GM21447 (cell line): ENCODE results near the gene RGS16.

ENCODE experiments used
- ATAC-seq: cut with Tn5 transposase; IDR thresholded peaks from one replicate; pipeline ENCODE4 v1.9.1; 2021; ENCODE audit not compliant: unreplicated experiment

The RGS16 gene

GRCh38 chr1:182587093-182587492 lies 17.1 kb downstream of the RGS16 start:
- ATAC-seq: no peak

DNA sequence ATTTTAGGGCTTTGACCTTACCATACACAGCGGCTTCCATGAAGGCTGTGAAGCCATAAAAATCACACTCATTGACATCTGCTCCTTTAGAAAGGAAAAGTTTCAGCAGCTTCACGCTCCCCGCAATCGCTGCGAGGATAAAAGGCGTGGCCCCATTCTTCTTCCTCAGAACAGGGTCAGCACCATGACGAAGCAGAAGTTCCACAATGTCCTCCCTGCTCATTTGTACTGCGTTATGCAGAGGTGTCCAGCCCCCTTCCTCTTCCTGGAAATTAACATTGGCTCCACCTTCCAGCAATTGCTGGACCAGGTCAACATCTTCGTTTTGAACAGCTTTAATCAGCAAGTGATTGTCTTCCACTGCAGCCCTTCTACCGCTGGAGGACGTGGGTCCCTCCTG lies 17.8 kb downstream of the RGS16 start:
- no peak for ATAC-seq

GRCh38 chr1:182584746-182585145 lies 19.4 kb downstream of the RGS16 start:
- ATAC-seq: no peak

DNA sequence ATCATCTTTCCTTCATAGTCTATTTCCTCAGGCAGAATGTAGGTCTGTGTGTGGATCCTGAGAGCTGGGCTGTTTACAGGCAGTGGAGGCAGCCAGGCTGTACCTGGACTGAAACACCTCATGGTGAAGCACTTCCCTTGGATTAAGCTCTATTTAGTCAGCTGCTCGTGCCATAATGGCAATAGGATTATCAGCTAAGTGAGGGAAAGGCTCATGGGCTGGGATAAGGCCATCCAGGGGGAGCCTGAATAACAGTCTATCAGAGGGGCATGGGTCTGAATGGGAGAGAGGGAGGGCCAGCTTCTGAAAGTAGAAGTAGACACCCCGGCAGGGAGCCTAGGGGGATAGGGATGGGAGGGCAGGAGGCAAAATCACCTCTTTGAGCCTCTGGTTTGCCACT lies 23.5 kb downstream of the RGS16 start:
- ATAC-seq: no peak

DNA sequence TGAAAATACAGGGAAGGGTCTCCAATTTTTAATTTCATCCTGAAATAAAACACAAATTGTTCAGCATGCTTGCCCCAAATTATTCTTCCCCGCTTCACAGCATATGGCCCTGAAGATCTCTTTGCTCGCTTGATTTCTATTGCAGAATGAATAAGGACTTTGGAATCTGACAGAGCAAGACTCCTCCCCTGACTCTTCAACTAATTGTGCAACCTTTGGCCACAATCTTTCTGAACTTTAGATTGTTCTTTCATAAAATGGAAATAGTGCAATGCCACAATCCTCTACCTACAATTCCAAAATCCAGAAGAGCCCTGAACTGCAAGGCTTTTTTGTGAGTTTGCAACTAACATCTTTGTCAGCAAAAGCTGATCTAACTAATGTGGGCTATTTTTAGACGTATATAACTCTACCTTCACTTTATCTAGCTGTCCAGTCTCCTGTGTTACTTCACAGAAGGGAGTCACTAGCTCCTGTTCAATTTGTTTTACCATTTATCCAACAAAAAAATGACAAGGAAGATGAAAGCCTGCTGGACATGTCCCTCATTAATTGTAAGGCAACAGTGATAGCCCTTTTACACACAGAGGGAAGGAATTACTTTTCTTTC lies 28.5 kb downstream of the RGS16 start:
- no peak for ATAC-seq

GRCh38 chr1:182574156-182574555 lies 30.0 kb downstream of the RGS16 start:
- ATAC-seq: no peak

- no peak for ATAC-seq
Observed at GRCh38 chr1:182570611-182570970, 33.6 kb downstream of the RGS16 start.

- no peak for ATAC-seq
Observed at GRCh38 chr1:182569939-182570610, 34.1 kb downstream of the RGS16 start.

GRCh38 chr1:182568647-182569284 lies 35.4 kb downstream of the RGS16 start:
- ATAC-seq: peak; percentile 57

GRCh38 chr1:182567629-182568028 lies 36.6 kb downstream of the RGS16 start:
- no peak for ATAC-seq

- no peak for ATAC-seq
Observed at GRCh38 chr1:182565537-182565936, 38.7 kb downstream of the RGS16 start.

DNA sequence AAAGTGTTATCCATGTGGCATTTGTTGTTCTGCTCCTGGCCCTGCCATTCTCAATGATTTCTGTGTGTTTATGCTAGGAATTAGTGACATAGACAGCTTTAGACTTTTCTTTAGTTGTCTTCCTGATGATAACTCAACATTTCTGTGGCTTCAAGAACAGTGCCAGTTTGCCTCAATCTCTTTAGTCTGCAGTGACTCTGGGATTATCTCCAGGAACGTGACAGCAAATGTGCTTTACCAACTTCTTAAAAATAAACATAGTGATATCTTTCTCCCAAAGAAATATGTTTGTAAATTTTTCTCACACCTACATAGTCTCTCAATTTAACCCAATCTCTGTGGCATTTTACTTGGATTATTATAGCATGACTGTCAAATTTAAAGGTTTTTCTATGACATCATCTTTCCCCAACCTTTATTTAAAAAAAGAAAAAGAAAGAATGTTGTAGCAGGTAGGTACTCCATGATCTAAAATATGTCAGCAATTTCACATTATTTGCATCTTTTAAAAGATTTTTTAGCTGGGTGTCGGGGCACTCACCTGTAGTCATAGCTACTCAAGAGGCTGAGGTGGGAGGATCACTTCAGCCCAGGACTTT lies 39.7 kb downstream of the RGS16 start:
- no peak for ATAC-seq

DNA sequence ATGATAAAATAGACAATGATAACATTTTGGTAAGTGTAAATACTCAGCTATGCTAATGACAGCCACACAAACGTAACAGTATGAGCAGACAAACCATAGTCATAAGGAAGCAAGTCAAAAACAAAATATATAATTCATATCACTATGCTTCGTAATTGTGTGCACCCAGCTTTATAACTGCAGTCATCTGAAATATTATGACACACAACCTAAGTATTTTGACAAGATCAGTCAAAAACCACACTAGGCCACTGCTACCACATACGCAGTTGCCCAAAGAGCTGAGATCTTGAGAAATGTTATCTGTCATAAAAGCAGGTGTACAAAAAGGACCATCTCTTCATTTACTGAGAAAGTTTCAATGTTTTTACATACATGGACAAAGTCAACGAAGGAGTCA lies 41.1 kb downstream of the RGS16 start:
- no peak for ATAC-seq

DNA sequence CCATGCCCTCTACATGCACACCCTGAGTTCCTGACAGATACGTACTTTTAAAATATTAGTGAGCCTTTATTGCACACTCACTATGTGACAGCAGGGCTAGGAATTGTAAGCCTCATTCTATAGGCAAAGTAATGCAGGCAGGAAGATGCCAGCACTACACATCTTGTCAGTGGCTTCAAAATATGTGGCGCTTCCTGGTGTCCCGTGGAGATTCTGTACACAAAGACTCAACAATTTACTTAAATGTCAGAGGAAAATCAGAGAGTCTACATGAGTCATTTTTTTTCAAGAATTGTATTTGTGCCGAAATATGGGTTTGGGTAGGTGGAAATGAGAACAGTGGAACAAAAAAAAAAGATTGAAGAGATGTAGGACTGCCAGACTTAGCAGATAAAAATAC lies 42.7 kb downstream of the RGS16 start:
- no peak for ATAC-seq

DNA sequence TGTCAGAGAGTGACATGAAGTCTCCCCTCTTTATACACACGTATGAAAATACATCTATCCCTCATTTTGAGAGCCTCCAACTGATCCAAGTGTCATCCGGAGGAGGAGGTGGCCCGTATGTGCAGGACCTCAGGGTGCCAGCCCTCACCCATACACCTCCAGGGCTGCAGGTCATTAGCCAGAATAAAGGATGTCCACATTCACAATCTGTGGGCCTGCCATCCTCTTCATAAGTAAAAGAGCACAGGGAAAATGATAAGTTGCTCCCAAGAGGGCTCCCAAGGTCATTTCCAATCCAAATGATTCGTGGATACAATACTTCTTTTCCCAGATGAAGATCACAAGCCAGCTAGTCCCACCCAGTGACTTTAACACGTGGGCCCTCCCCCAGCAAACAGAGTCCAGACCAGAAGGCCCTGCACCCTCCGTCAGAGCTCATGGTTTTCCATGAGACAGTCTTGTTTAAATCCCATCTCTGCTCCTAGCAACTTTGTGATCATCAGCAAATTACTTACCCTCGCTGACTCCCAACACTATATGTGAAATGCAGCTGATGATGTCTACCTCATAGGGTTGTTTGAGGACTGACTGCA lies 43.7 kb downstream of the RGS16 start:
- no peak for ATAC-seq

DNA sequence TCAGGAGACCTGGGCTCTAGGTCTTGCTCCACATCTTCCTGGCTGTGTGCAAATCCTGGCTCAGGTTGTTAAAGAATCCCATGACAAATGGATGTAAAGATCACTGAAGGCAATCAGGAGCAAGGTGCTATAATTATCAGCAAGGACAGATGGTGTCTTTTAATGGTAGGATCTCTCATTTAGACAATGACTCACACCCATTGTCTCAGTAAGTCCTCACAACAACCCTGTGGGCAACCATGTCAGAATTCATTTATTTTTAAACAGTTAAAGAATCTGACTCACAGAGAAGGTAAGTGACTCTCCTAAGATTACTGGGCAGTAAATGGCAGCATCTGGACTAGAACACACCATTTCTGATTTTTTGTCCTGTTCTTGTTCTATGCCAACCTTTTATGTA lies 47.9 kb downstream of the RGS16 start:
- ATAC-seq: no peak

DNA sequence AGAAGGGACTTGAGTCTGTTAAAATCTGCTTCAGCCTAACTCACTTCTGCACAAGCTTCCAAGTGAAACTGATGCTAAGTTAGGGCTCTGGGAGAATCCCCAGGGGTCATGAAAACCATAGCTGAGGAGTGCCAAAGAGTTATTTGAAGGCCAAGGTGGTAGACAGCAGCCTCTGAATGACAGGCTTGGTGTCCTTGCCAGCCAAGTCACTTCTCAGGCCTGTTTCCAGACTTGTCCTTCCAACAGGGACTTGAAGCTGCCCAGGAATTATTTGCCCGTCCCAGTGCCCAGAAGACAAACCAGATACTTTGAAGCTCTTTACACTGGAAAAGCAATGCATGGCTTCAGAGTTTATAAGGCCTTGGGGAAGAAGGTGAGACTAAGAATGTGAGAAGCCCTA lies 48.7 kb downstream of the RGS16 start:
- no peak for ATAC-seq

GRCh38 chr1:182552527-182552926 lies 51.7 kb downstream of the RGS16 start:
- no peak for ATAC-seq

GRCh38 chr1:182549811-182550210 lies 54.4 kb downstream of the RGS16 start:
- no peak for ATAC-seq

DNA sequence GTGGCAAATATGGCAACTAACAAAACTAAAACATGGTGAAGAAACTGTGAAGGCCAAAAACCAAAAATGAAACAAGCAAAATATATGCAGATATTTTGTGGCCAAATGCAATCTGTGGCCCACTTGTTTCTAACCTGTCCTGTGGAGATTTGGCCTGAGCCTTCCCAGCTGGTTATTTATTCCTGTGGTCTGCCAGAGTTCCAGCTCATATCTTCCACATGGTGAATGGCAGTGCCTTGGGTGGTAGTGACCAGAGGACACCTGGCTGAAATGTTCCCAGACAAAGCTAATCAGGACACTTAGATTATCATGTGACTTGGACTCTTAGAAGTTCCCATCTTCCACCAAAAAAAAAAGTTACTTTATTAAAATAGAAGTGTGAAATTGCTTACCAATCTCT lies 54.8 kb downstream of the RGS16 start:
- no peak for ATAC-seq
